Astrocyte (in vitro differentiated cells and primary cell): Measurements from ENCODE around the gene GRK5. TPM values are rescaled to one million over a fixed set of nuclear protein-coding genes. Genes with fewer than 3 reads are reported as not detected.

ENCODE experiments used
- DNase-seq: peaks from one replicate; pipeline ENCODE4 v3.0.0-alpha.2; 2010; ENCODE audit warnings: low read depth
- FAIRE-seq: peaks from 2 replicates; lab custom pipeline; 2011; peaks lifted over from hg19 to GRCh38; lab: Jason Lieb, UNC
- H2AFZ ChIP-seq: 2 replicates; pipeline ENCODE4 v1.6.0; 2012; ENCODE audit warnings: low read depth, low read length, inconsistent platforms
- H3K27ac ChIP-seq: 2 replicates; pipeline ENCODE4 v1.5.1; 2011; ENCODE audit warnings: low read depth, low read length, inconsistent platforms
- H3K27me3 ChIP-seq: 2 replicates; pipeline ENCODE4 v1.6.0; 2011; ENCODE audit warnings: low read length, inconsistent platforms; ENCODE audit not compliant: insufficient read depth
- H3K36me3 ChIP-seq: 2 replicates; pipeline ENCODE4 v1.5.1; 2011; ENCODE audit warnings: low read length, inconsistent platforms; ENCODE audit not compliant: insufficient read depth
- H3K4me1 ChIP-seq: 2 replicates; pipeline ENCODE4 v1.5.1; 2011; ENCODE audit warnings: low read length, inconsistent platforms; ENCODE audit not compliant: insufficient read depth
- H3K4me2 ChIP-seq: 2 replicates; pipeline ENCODE4 v1.6.0; 2012; ENCODE audit warnings: low read length, inconsistent platforms
- H3K4me3 ChIP-seq: 2 replicates; pipeline ENCODE4 v1.5.1; 2011; ENCODE audit warnings: low read depth, mild to moderate bottlenecking, low read length, inconsistent platforms; ENCODE audit not compliant: insufficient read depth
- H3K79me2 ChIP-seq: 2 replicates; pipeline ENCODE4 v1.6.0; 2012; ENCODE audit warnings: mild to moderate bottlenecking, low read length, inconsistent platforms; ENCODE audit not compliant: insufficient read depth
- H3K9ac ChIP-seq: 2 replicates; pipeline ENCODE4 v1.6.0; 2012; ENCODE audit warnings: mild to moderate bottlenecking, low read length, inconsistent platforms
- H3K9me3 ChIP-seq: 2 replicates; pipeline ENCODE4 v1.5.1; 2012; ENCODE audit warnings: low read depth, mild to moderate bottlenecking, low read length, inconsistent platforms; ENCODE audit not compliant: insufficient read depth
- H4K20me1 ChIP-seq: 2 replicates; pipeline ENCODE4 v1.6.0; 2012; ENCODE audit warnings: low read length, inconsistent platforms; ENCODE audit not compliant: insufficient read depth
- H3K27ac Mint-ChIP-seq: one replicate; pipeline ENCODE4 v1.8.0; 2021; ENCODE audit warnings: mild to moderate bottlenecking, mixed read lengths; ENCODE audit not compliant: unreplicated experiment
- H3K27me3 Mint-ChIP-seq: one replicate; pipeline ENCODE4 v1.8.0; 2021; ENCODE audit warnings: low read depth, mixed read lengths; ENCODE audit not compliant: unreplicated experiment
- H3K36me3 Mint-ChIP-seq: one replicate; pipeline ENCODE4 v1.8.0; 2021; ENCODE audit warnings: low read depth, mixed read lengths; ENCODE audit not compliant: unreplicated experiment
- H3K4me1 Mint-ChIP-seq: one replicate; pipeline ENCODE4 v1.8.0; 2021; ENCODE audit warnings: low read depth, mixed read lengths; ENCODE audit not compliant: unreplicated experiment
- H3K4me3 Mint-ChIP-seq: one replicate; pipeline ENCODE4 v1.8.0; 2021; ENCODE audit warnings: mild to moderate bottlenecking, moderate library complexity, mixed read lengths; ENCODE audit not compliant: unreplicated experiment
- H3K9me3 Mint-ChIP-seq: one replicate; pipeline ENCODE4 v1.8.0; 2021; ENCODE audit warnings: mild to moderate bottlenecking, mixed read lengths; ENCODE audit not compliant: unreplicated experiment
- EZH2 ChIP-seq: IDR thresholded peaks from 2 replicates; pipeline ENCODE4 v1.6.1; 2012; ENCODE audit warnings: mild to moderate bottlenecking, low read length, inconsistent platforms; ENCODE audit not compliant: insufficient read depth
- total RNA-seq: library from RNA; stranded (reverse); gene quantifications from 2 replicates; pipeline ENCODE4 v1.2.1, GENCODE V29; 2021
- TF ChIP-seq, protein P1 (sequence below): IDR thresholded peaks from 2 replicates; pipeline ENCODE4 v1.5.1; 2011; ENCODE audit warnings: low read depth, mild to moderate bottlenecking, inconsistent platforms, low read length, moderate library complexity; ENCODE audit not compliant: insufficient read depth

Gene GRK5
- total RNA-seq, 1 donor from 2014 or later, result 8.5 TPM

DNA sequence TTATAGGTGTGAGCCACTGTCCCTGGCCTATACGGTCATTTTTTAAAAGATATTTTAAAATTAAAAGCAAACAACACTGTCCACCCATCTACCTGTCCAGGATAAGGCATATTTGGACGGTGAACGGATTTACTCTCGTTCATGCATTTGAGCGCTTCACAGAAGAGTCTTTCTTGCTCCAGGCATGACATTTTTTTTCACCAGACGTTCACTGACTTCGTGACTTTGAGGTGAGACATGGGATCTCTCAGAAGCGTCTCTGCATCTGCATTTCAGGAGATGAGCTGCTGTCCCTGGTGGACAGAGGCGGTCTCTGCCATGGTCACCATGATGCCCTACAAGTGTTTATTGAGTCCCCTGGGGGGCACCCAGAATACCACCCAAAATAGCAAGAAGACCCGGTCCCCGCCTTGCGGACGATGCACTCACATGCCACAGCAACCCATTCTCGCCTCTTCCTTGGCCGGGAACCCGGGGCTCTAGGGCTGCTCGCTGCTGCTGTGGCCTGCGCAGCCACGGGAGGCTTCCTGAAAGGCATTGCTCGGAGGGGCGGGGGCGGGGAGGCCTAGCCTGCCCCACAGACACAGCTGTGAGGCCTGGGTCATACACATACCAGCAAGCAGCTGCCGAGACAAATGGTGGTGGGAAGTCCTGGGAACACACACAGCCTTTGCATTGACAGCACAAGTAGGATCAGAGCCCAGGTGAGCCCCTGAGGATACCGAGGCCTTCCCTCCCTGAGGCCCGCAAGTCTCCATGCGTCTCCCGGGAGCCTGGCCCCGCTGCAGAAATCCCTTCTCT lies 250.8 kb downstream of the GRK5 start:
- Histone ChIP-seq H3K79me2 (no peaks in the 10 kb centered on the region), H4K20me1 (no peaks in the 10 kb centered on the region), H3K9me3 (no peaks in the 10 kb centered on the region), H3K4me3 (no peak overlapping the region), H3K36me3 (no peaks in the 10 kb centered on the region), H3K9ac (no peak overlapping the region), H2AFZ (no peak overlapping the region), H3K27me3 (no peaks in the 10 kb centered on the region), H3K4me1 (no peaks in the 10 kb centered on the region), H3K27ac (no peak overlapping the region), H3K4me2 (no peak overlapping the region)
- no peaks in the 10 kb centered on the region for H3K4me1 Mint-ChIP-seq
- peaks cover 26% of the 10 kb centered on the region for H3K27me3 Mint-ChIP-seq
- no peak overlapping the region for H3K27ac Mint-ChIP-seq
- no peak for FAIRE-seq
- peaks cover 7% of the 10 kb centered on the region for H3K9me3 Mint-ChIP-seq
- DNase-seq, result no peak
- TF ChIP-seq EZH2, result no peak
- TF ChIP-seq, protein P1, sequence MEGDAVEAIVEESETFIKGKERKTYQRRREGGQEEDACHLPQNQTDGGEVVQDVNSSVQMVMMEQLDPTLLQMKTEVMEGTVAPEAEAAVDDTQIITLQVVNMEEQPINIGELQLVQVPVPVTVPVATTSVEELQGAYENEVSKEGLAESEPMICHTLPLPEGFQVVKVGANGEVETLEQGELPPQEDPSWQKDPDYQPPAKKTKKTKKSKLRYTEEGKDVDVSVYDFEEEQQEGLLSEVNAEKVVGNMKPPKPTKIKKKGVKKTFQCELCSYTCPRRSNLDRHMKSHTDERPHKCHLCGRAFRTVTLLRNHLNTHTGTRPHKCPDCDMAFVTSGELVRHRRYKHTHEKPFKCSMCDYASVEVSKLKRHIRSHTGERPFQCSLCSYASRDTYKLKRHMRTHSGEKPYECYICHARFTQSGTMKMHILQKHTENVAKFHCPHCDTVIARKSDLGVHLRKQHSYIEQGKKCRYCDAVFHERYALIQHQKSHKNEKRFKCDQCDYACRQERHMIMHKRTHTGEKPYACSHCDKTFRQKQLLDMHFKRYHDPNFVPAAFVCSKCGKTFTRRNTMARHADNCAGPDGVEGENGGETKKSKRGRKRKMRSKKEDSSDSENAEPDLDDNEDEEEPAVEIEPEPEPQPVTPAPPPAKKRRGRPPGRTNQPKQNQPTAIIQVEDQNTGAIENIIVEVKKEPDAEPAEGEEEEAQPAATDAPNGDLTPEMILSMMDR, result no peak
- H3K36me3 Mint-ChIP-seq, result peaks cover 8% of the 10 kb centered on the region
- no peak overlapping the region for H3K4me3 Mint-ChIP-seq

DNA sequence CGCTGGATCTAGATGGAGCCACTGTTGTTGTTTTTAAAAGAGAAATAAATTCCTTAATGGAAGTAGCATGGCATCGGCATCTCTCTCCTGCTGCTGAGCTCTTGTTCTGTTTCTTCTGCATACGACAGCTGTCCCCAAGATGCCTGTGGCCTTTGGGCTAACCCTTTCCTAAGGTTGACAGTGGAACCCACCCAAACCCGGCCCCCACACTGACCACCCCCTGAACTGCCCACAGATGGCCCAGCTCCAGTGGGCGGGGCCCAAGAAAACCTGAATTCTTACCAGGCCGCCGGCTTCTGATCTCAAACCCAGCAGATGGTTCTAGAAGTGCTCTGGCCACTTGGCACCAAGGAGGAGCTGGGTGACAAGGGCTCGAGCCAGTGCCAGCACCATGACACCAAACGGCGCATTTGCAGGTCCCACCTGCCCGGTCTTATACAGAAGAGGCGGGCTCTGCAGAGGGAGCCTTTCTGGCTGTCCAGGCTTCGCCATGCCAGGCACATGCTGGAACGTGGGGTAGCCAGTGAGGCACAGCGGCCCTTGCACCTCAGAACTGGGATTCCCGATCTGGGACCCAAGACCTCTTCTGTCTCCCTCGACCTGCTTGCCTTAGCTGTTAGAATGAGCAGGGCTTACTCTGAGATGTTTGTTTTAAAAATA lies 252.4 kb downstream of the GRK5 start:
- Mint-ChIP-seq H3K4me3 (no peak overlapping the region), H3K27ac (no peak overlapping the region), H3K9me3 (peaks cover 11% of the 10 kb centered on the region), H3K27me3 (peaks cover 32% of the 10 kb centered on the region), H3K4me1 (no peaks in the 10 kb centered on the region), H3K36me3 (peaks cover 6% of the 10 kb centered on the region)
- Histone ChIP-seq H3K4me3 (no peak overlapping the region), H4K20me1 (no peaks in the 10 kb centered on the region), H3K36me3 (no peaks in the 10 kb centered on the region), H3K4me1 (no peaks in the 10 kb centered on the region), H2AFZ (no peak overlapping the region), H3K9me3 (no peaks in the 10 kb centered on the region), H3K27me3 (no peaks in the 10 kb centered on the region), H3K4me2 (no peak overlapping the region), H3K27ac (no peak overlapping the region), H3K9ac (no peak overlapping the region), H3K79me2 (no peaks in the 10 kb centered on the region)
- TF ChIP-seq, protein P1, result no peak
- no peak for TF ChIP-seq EZH2
- DNase-seq (no peak), FAIRE-seq (no peak)
